Measurements from ENCODE around the gene GPN2. TPM values are rescaled to one million over a fixed set of nuclear protein-coding genes. Genes with fewer than 3 reads are reported as not detected.

The GPN2 gene
- polyA plus RNA-seq, 1 donor (not counting 4 experiments of a cell fraction or from before 2014, with no cell fraction given), result 31.9 TPM

DNA sequence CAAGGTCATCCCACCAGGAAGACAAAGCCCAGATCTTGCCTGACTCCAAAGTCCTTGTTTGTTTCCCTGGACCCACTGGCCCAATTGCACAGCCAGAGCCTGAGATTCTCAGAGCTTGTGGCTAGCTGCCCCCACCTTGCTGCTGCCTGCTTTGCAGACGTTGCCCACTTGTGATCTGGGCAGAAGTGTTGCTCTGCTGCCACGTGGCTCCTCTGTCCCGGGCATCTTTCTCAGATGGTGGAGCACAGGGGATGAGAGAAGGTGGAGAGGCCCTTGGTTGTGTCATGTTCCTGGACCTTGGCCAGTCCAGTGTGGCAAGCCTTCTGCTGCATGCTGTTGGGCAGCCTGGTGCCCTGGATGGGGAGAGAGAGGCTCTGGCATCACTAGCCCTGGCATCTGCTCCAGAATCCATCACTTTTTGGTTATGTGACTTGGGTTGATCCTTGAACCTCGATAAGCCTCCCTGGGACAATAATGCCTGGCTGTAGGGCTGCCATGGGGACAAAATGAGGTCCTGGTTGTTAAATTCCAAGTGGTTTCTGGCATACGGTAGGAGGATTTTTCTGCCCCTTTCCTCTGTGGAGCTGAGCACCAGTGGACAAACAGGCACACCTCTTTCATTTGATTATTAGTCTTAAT lies 25.2 kb upstream of the GPN2 start:
- Histone ChIP-seq H3K4me1 (ENCODE audit: control insufficient read depth, extremely low read depth, insufficient read depth, low read length) (no peaks in the 10 kb centered on the region), H3K79me2 (ENCODE audit: control insufficient read depth, insufficient read depth, low read length) (no peaks in the 10 kb centered on the region), H3K9me1 (ENCODE audit: control insufficient read depth, extremely low read depth, insufficient read depth, low read length) (no peaks in the 10 kb centered on the region), H3K36me3 (ENCODE audit: control insufficient read depth in 2 of 2, extremely low read depth in 1 of 2, insufficient read depth in 2 of 2, low read length in 2 of 2) (no peaks in the 10 kb centered on the region), H3K27me3 (ENCODE audit: control insufficient read depth, extremely low read depth, insufficient read depth, low read length) (peaks cover 3% of the 10 kb centered on the region), H3K9me3 (ENCODE audit: control insufficient read depth, low read depth, low read length) (no peaks in the 10 kb centered on the region), H3K4me2 (ENCODE audit: control insufficient read depth, extremely low read depth, insufficient read depth, low read depth, low read length) (no peak overlapping the region), H3K9ac (ENCODE audit: control insufficient read depth, extremely low read depth, insufficient read depth, low read length) (no peak overlapping the region), H2AFZ (ENCODE audit: control insufficient read depth, low read length) (no peak overlapping the region), H3K27ac (ENCODE audit: control insufficient read depth, insufficient read depth, low read length) (no peak overlapping the region), H3K4me3 (ENCODE audit: control insufficient read depth in 2 of 3, extremely low read depth in 1 of 3, insufficient read depth in 2 of 3, low read depth in 1 of 3, low read length in 3 of 3) (no peak overlapping the region), H4K20me1 (ENCODE audit: control insufficient read depth, extremely low read depth, insufficient read depth, low read length) (no peaks in the 10 kb centered on the region)
- dilution Hi-C loops (cut with MboI; ENCODE audit: extremely low pct_ligation_motif_present, low sequenced_read_pairs), result no loop called here
- DNase-seq (ENCODE audit: low read depth, low spot score), result no peak
- FAIRE-seq, result no peak
- TF ChIP-seq EZH2 (IDR thresholded peaks at IDR 0.05; ENCODE audit: low read length), result no peak
- TF ChIP-seq, protein P1, sequence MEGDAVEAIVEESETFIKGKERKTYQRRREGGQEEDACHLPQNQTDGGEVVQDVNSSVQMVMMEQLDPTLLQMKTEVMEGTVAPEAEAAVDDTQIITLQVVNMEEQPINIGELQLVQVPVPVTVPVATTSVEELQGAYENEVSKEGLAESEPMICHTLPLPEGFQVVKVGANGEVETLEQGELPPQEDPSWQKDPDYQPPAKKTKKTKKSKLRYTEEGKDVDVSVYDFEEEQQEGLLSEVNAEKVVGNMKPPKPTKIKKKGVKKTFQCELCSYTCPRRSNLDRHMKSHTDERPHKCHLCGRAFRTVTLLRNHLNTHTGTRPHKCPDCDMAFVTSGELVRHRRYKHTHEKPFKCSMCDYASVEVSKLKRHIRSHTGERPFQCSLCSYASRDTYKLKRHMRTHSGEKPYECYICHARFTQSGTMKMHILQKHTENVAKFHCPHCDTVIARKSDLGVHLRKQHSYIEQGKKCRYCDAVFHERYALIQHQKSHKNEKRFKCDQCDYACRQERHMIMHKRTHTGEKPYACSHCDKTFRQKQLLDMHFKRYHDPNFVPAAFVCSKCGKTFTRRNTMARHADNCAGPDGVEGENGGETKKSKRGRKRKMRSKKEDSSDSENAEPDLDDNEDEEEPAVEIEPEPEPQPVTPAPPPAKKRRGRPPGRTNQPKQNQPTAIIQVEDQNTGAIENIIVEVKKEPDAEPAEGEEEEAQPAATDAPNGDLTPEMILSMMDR (optimal IDR thresholded peaks at IDR 0.05 in 1 of 3, IDR thresholded peaks at IDR 0.05 in 1 of 3, conservative IDR thresholded peaks at IDR 0.05 in 1 of 3; ENCODE audit: extremely low read depth in 1 of 3, insufficient read depth in 2 of 3, low read length in 3 of 3), result no peak

DNA sequence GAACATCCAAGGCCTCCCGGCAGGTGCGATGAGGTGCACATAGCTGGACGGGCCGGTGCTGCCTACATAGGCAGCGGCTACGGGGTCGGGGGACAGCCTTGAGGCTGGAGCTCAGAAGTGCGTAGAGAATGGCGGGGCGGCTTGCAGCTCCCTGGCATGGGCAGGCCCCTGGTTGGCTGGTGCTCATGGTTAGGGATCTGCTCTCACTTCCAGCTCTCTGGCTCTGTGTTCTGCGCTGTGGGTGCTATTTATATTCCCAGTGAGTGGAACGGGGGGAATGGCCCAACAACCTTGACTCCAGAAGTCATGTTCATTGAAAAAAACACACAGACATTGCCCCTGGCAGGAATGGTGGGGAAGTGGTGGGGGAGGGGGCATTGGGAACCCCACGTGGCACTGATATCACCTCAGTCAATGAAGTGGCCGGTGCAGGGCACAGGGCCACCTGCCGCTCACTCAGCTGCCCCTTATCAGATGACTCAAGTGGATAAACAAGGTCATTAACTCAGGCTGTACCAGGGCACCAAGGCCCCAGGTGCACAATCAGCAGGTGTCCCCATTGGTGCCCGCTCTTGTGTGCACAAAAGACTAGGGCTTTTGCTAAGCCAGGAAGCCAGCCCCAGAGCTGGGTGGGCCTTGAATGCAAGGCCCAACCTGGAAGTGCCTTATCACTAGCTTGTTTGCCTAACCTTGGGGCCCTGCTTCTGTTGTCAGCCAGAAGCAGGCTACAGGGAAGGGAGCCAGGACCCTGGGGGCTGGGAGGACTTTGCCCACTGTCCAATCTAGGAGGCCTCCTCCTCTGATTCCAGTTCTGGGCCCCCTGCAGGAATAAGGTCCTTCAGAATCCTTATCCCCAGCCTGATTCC lies 23.9 kb upstream of the GPN2 start, which contains the start of gene NR0B2:
Gene NR0B2 (minus strand): TSS at position 222 of the 866 bp plus-strand sequence. CDS start 35 bp downstream, at position 187.
- Histone ChIP-seq H3K9me1 (ENCODE audit: control insufficient read depth, extremely low read depth, insufficient read depth, low read length) (no peaks in the 10 kb centered on the region), H3K4me3 (ENCODE audit: control insufficient read depth in 2 of 3, extremely low read depth in 1 of 3, insufficient read depth in 2 of 3, low read depth in 1 of 3, low read length in 3 of 3) (no peak within 1 kb of the TSS), H2AFZ (ENCODE audit: control insufficient read depth, low read length) (no peak within 1 kb of the TSS), H4K20me1 (ENCODE audit: control insufficient read depth, extremely low read depth, insufficient read depth, low read length) (no peaks in the 10 kb centered on the region), H3K9me3 (ENCODE audit: control insufficient read depth, low read depth, low read length) (no peaks in the 10 kb centered on the region), H3K27me3 (ENCODE audit: control insufficient read depth, extremely low read depth, insufficient read depth, low read length) (peaks cover 3% of the 10 kb centered on the region), H3K36me3 (ENCODE audit: control insufficient read depth in 2 of 2, extremely low read depth in 1 of 2, insufficient read depth in 2 of 2, low read length in 2 of 2) (no peaks in the 10 kb centered on the region), H3K27ac (ENCODE audit: control insufficient read depth, insufficient read depth, low read length) (no peak within 1 kb of the TSS), H3K4me1 (ENCODE audit: control insufficient read depth, extremely low read depth, insufficient read depth, low read length) (no peaks in the 10 kb centered on the region), H3K9ac (ENCODE audit: control insufficient read depth, extremely low read depth, insufficient read depth, low read length) (no peak within 1 kb of the TSS), H3K79me2 (ENCODE audit: control insufficient read depth, insufficient read depth, low read length) (no peaks in the 10 kb centered on the region), H3K4me2 (ENCODE audit: control insufficient read depth, extremely low read depth, insufficient read depth, low read depth, low read length) (no peak within 1 kb of the TSS)
- FAIRE-seq (no peak), DNase-seq (ENCODE audit: low read depth, low spot score) (no peak)
- dilution Hi-C loops (cut with MboI; ENCODE audit: extremely low pct_ligation_motif_present, low sequenced_read_pairs), result no loop called here
- no peak for TF ChIP-seq EZH2 (IDR thresholded peaks at IDR 0.05; ENCODE audit: low read length)
- TF ChIP-seq, protein P1 (optimal IDR thresholded peaks at IDR 0.05 in 1 of 3, IDR thresholded peaks at IDR 0.05 in 1 of 3, conservative IDR thresholded peaks at IDR 0.05 in 1 of 3; ENCODE audit: extremely low read depth in 1 of 3, insufficient read depth in 2 of 3, low read length in 3 of 3), result no peak

Data from keratinocyte (primary cell).